Cortex of kidney (tissue), 1 donor: ENCODE data around the gene ARHGEF6.
"Not testable (repeated sequence)": the region's sequence is repeated elsewhere in the genome, so short reads cannot be mapped to it uniquely, and the experiment has no call there.

Source experiments
- DNase-seq: peaks from one replicate; lab custom pipeline; 2025; lab: John Stamatoyannopoulos, UW

Gene ARHGEF6

GRCh38 chrX:136781180-136781797, 557 bp upstream of the ARHGEF6 start:
- no peak for DNase-seq

- DNase-seq = no peak
These were observed 491 bp downstream of the ARHGEF6 start for GRCh38 chrX:136780241-136780640.

- DNase-seq = no peak
These were observed 1.4 kb downstream of the ARHGEF6 start for GRCh38 chrX:136779346-136779781.

- DNase-seq = no peak
These were observed 1.8 kb downstream of the ARHGEF6 start for GRCh38 chrX:136778916-136779315.

- DNase-seq = no peak
These were observed 2.7 kb downstream of the ARHGEF6 start for GRCh38 chrX:136778020-136778419.

- DNase-seq = no peak
These were observed 7.1 kb downstream of the ARHGEF6 start for GRCh38 chrX:136773648-136774047.

- DNase-seq = not testable (repeated sequence)
These were observed 8.9 kb downstream of the ARHGEF6 start for GRCh38 chrX:136771869-136772268.

GRCh38 chrX:136768469-136769084, 12.2 kb downstream of the ARHGEF6 start:
- DNase-seq = no peak

GRCh38 chrX:136767104-136767941, 13.4 kb downstream of the ARHGEF6 start:
- no peak for DNase-seq

GRCh38 chrX:136766785-136767103, 14.0 kb downstream of the ARHGEF6 start:
- DNase-seq = no peak

GRCh38 chrX:136765821-136766356, 14.8 kb downstream of the ARHGEF6 start:
- DNase-seq = no peak

GRCh38 chrX:136764206-136764605, 16.5 kb downstream of the ARHGEF6 start:
- no peak for DNase-seq

GRCh38 chrX:136762820-136763452, 17.8 kb downstream of the ARHGEF6 start:
- DNase-seq = no peak

GRCh38 chrX:136761421-136761820, 19.3 kb downstream of the ARHGEF6 start:
- no peak for DNase-seq

GRCh38 chrX:136759968-136760367, 20.8 kb downstream of the ARHGEF6 start:
- DNase-seq = no peak

GRCh38 chrX:136755411-136755810, 25.3 kb downstream of the ARHGEF6 start:
- no peak for DNase-seq

- DNase-seq = no peak
These were observed 26.1 kb downstream of the ARHGEF6 start for GRCh38 chrX:136754651-136755050.

GRCh38 chrX:136752796-136753195, 27.9 kb downstream of the ARHGEF6 start:
- no peak for DNase-seq

- DNase-seq = no peak
These were observed 28.4 kb downstream of the ARHGEF6 start for GRCh38 chrX:136752346-136752745.

GRCh38 chrX:136750364-136750763, 30.4 kb downstream of the ARHGEF6 start:
- DNase-seq = no peak

GRCh38 chrX:136747003-136747986, 33.4 kb downstream of the ARHGEF6 start:
- no peak for DNase-seq
